GM13977 (cell line): ENCODE results near the gene RUFY3.

ENCODE experiments used
- DNase-seq: peaks from one replicate; pipeline ENCODE4 v3.0.0; 2012; ENCODE audit warnings: low spot score
- in situ Hi-C: fragments of 300-500 bp; cut with MboI; formaldehyde crosslinking; loops from one replicate; pipeline ENCODE4 v1.12.0; 2022; ENCODE audit warnings: low sequenced_read_pairs, low pct_unique_long_range_greater_than_20kb, mixed read lengths, inconsistent platforms; ENCODE audit not compliant: unreplicated experiment
- TF ChIP-seq, protein P1 (sequence below): IDR thresholded peaks from 2 replicates; pipeline ENCODE4 v1.5.1; 2012; ENCODE audit warnings: mild to moderate bottlenecking, control low read depth; ENCODE audit not compliant: insufficient read depth; ENCODE audit errors: extremely low read depth, missing control alignments

RUFY3 gene

DNA sequence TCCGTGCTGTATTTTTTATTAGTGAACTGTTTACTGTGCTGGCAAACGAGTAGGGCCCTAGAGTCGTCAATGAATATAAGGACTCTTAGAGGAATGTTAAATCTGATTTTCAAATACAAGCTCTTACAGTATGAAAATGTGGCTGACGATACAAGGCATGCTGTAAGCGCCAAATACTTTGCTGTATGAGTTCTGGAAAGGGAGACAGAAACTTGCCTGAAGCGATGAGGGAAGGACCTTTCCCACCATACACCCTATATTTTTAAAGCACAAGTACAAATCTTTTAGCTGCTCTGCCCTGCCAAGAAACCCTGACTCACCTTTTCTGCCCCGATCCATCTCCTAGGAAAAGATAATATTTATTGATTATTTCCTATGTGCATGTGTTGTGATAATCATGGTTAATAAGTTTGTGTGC, 15.7 kb upstream of the RUFY3 start:
- TF ChIP-seq, protein P1, sequence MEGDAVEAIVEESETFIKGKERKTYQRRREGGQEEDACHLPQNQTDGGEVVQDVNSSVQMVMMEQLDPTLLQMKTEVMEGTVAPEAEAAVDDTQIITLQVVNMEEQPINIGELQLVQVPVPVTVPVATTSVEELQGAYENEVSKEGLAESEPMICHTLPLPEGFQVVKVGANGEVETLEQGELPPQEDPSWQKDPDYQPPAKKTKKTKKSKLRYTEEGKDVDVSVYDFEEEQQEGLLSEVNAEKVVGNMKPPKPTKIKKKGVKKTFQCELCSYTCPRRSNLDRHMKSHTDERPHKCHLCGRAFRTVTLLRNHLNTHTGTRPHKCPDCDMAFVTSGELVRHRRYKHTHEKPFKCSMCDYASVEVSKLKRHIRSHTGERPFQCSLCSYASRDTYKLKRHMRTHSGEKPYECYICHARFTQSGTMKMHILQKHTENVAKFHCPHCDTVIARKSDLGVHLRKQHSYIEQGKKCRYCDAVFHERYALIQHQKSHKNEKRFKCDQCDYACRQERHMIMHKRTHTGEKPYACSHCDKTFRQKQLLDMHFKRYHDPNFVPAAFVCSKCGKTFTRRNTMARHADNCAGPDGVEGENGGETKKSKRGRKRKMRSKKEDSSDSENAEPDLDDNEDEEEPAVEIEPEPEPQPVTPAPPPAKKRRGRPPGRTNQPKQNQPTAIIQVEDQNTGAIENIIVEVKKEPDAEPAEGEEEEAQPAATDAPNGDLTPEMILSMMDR, result no peak
- in situ Hi-C loops, result no loop called here
- DNase-seq, result no peak

DNA sequence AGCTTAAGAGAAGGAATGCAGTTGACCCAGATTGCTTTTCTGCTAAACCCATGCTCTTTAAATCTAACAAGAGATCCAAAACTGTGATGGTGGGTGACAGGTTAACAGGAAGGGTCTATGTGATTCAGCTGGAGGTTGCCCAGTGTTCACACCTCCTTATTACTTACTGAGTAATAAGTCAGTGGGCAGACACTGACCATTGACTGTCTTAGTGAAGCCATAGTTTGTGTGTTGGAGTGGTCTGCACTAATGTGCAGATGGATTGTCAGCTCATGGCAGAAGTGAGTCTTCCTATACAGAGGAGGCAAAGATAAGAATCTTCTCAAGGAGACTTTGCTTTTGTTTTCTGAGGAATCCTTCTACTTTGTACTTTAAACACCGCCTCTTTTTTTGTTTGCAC, 15.2 kb upstream of the RUFY3 start:
- TF ChIP-seq, protein P1, result no peak
- in situ Hi-C loops, result no loop called here
- DNase-seq, result no peak

DNA sequence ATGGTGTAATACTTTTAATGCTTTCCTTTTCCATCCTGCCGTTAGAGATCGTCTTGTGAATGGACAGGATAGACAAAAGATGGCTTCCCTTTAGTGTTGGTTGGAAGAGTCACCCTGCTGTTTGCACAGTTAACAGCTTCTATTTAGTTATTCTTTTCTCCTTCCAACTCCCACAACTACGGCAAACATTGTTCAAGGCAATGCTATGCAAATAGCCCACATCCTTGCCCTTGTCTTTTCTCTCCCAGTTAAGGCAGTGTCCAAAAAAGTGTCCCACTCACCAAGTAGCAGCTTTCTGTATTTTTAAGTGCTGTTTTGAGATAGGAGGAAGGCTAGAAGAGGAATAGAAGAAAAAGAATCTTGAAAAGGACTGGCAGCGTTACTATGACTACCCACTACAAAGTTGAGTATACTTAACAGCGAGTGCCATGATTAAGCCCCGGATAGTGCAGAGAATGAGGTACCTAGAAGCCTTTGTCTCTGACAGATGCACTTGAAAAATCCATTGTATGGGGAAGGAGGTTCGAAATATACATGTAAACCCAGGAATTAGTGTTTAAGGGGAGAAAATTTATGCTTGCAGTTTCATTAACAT, 12.1 kb upstream of the RUFY3 start:
- TF ChIP-seq, protein P1, result no peak
- in situ Hi-C loops, result no loop called here
- no peak for DNase-seq

DNA sequence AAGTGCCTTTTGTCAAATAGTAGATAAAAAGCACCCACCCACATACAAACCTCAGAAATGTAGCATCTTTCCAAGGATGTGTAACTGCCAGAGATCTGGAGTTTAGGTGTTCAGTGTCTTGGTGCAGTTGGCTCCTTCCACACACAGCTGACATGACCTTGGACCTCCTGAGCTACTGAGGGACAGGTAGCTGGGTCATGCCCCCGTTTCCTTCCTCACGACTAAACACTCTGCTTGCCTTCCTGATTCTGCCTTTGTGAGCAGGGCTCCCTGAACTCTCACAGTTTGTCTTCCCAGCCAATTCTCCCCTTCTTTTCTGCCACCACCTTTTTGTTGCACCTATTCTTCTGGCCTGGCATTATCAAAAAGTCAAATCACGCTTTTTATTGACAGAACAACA, 10.2 kb upstream of the RUFY3 start:
- in situ Hi-C loops, result no loop called here
- TF ChIP-seq, protein P1, result no peak
- DNase-seq, result no peak

DNA sequence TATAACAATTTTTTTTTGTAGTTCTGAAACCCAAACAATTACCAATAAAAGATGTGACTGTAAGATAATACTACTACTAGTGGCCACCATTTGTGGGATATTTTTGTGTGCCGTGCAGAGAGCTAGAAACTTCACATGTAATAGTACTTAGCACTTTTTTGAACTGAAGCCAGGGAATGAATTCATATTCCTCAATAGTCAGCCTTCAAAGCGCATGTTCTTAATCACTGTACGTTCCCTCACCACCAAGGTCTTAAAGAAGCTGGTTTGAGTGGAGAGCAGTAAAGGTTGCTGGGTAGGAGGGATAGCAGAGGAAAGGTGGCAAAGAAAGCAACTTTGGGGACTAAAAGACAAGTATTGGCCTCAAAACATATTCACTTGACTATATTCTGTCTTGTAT, 9.6 kb upstream of the RUFY3 start:
- in situ Hi-C loops, result no loop called here
- DNase-seq, result no peak
- TF ChIP-seq, protein P1, result no peak

DNA sequence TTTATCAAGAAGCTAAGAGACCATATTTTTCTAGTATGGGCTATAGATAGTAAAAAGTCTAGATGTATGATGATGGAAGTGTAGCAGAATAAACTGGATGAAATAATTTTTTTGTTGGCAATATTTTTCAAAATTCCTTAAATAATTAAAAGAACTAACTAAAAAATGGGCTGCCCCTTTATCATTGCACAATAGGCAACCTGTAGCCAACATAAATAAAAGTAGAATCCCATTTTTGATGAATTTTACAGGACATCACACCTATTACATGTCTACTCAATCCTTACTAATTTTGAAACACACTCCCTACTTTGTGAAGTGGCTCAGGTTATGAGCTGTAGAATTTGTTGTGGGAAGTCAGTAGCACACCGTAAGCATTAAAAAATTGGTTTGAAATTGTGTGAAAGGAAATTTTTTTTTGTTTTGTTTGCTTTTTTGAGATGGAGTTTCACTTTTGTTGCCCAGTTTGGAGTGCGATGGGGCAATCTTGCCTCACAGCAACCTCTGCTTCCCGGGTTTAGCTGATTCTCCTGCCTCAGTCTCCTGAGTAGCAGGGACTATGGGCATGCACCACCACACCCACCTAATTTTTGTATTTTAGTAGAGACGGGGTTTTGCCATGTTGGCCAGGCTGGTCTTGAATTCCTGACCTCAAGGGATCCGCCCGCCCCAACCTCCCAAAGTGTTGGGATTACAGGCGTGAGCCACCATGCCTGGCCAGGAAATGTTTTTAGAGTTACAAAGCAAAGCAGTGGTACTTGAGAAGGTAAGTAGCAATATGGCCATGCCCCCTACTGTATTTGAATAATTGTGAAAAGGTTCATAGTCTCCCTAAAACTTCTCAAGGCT, 8.9 kb upstream of the RUFY3 start:
- no peak for DNase-seq
- TF ChIP-seq, protein P1, result no peak
- in situ Hi-C loops, result no loop called here
